Tibial nerve (tissue), 4 donors: Measurements from ENCODE around the gene FERD3L.

Experiments used
- EP300 ChIP-seq, 2 donors: sonication (generic); formaldehyde crosslinking; IDR thresholded peaks; one replicate each; pipeline ENCODE4 v1.6.1; 2017; ENCODE audit warnings: antibody characterized with exemption in 2 of 2, mild to moderate bottlenecking in 1 of 2
- TF ChIP-seq, protein P1 (sequence below), 5 experiments: fragments of 200-600 bp in 3 of 5; fragments of 450-650 bp in 2 of 5; sonication (generic) in 3 of 5; IDR thresholded peaks; one replicate each; pipeline ENCODE4 v1.5.1; 2016 to 2019; ENCODE audit warnings: antibody characterized with exemption in 5 of 5, mild to moderate bottlenecking in 3 of 5, moderate library complexity in 2 of 5

DNA sequence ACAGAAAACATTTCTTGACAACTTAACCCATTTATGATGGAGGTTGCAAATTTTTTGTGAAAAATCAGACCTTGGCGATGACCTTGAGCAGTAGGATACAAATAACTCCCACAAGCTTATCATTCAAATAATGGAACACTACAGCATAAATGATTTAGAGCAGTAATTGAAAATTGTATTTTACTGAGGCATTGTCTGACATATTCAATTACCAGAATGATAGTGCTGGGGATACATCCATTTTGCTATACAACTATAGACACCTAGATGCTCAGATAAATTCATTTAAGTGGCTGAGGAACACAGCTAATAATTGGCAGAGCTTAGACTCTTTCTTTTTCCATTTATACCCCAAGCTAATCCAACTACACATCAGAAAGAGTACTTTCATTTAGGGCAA lies 46.7 kb downstream of the FERD3L start:
- no peak for TF ChIP-seq EP300 (IDR thresholded peaks at IDR 0.05)
- TF ChIP-seq, protein P1, sequence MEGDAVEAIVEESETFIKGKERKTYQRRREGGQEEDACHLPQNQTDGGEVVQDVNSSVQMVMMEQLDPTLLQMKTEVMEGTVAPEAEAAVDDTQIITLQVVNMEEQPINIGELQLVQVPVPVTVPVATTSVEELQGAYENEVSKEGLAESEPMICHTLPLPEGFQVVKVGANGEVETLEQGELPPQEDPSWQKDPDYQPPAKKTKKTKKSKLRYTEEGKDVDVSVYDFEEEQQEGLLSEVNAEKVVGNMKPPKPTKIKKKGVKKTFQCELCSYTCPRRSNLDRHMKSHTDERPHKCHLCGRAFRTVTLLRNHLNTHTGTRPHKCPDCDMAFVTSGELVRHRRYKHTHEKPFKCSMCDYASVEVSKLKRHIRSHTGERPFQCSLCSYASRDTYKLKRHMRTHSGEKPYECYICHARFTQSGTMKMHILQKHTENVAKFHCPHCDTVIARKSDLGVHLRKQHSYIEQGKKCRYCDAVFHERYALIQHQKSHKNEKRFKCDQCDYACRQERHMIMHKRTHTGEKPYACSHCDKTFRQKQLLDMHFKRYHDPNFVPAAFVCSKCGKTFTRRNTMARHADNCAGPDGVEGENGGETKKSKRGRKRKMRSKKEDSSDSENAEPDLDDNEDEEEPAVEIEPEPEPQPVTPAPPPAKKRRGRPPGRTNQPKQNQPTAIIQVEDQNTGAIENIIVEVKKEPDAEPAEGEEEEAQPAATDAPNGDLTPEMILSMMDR (IDR thresholded peaks at IDR 0.05): no peak
